CD4-positive, alpha-beta T cell treated with Interleukin-6 at 100 ng/mL for 8 hours (primary cell): ENCODE results near the gene TPTE.
"Not testable (repeated sequence)": the region's sequence is repeated elsewhere in the genome, so short reads cannot be mapped to it uniquely, and the experiment has no call there.

Source experiments
- DNase-seq: peaks from one replicate; pipeline ENCODE4 v3.0.0-alpha.2; 2020; ENCODE audit warnings: mixed read lengths, low spot score

The TPTE gene

GRCh38 chr21:10617133-10617752 lies 95.9 kb downstream of the TPTE start:
- DNase-seq: not testable (repeated sequence)

- no peak for DNase-seq
Observed at GRCh38 chr21:10627316-10627863, 106.0 kb downstream of the TPTE start.

GRCh38 chr21:10629239-10629638 lies 107.9 kb downstream of the TPTE start:
- not testable (repeated sequence) for DNase-seq

DNA sequence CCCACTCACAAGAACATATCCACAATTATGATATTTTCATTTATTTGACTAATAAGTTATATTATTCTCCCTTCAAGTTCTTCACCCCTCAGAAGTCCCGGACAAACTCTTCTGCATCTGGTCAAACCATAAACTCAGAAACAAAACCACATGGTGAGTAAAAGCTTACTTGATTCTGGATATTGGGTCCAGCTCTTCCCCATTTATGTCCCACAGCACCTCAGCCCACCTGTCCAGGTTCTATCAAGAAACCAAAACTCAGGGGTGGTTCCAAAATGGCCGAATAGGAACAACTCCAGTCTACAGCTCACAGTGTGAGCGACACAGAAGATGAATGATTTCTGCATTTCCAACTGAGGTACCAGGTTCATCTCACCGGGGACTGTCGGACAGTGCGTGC lies 109.4 kb downstream of the TPTE start:
- DNase-seq: not testable (repeated sequence)

- DNase-seq: not testable (repeated sequence)
Observed at GRCh38 chr21:10631316-10631715, 109.9 kb downstream of the TPTE start.

DNA sequence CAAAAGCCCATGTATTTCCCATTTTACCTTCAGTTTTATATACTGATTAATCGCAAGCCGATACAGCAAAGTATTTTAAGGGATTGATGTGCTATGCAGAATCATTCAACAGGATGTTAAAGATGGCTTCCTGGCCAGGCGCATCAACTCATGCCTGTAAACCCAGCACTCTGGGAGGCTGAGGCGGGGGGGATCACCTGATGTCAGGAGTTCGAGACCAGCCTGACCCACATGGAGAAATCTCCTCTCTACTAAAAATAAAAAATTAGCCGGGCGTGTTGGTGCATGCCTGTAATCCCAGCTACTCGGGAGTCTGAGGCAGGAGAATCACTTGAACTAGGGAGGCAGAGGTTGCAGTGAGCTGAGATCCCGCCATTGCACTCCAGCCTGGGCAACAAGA lies 116.8 kb downstream of the TPTE start:
- not testable (repeated sequence) for DNase-seq

DNA sequence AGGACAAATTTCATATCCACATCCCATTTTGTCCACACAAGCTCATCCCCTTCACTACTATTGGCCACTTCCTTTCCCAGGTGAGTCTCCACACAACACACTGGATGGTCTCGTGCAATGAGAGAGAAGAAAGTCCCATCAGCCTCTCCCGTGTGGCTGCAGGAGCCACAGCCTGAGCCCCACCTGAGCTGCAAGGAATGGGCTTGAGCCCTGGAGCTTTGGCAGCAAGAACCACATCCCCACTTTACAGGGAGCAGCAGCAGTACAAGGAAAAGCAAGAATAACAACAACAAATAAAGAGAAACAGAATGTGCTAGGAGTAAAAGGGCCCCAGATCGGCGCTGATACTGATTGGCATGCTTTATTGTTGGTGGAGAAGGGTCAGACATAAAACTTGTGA lies 117.7 kb downstream of the TPTE start:
- no peak for DNase-seq

- not testable (repeated sequence) for DNase-seq
Observed at GRCh38 chr21:10639746-10640145, 118.4 kb downstream of the TPTE start.

DNA sequence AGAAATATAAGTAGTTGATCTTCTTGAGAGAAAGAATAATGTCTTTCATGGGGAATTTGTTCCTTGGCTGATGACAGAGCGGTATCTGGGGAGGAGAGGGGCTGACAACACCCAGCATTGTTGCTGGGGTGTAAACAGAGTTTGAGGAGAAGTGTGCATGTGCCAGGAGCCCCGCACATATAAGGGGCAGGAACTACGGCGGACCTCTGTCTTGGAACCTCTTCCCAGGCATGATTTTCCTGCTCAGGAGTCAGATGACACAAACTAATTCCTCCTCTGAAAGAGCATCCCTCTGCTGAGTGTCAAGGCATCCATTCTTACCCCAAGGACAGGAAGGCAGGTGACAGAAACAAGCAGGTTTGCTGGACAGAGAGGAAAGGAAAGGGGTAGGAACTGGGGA lies 119.1 kb downstream of the TPTE start:
- DNase-seq: no peak

DNA sequence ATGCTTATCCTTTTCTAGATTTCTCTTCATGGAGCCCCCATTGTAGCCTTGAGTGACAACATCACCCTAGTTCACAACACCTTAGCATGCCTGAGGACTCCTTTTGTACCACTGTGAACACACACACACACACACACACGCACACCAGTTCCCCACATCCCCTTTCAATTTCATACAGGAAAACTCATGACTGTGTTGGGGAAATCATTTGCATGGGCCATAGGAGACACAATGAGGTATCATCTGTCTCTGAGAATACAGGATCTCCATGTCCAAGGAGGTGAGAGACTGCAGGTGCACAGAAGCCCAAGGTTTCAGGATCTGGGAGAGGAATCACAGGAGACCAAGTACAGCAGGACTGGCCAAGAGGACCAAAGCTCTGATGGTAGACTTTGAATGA lies 119.7 kb downstream of the TPTE start:
- no peak for DNase-seq

GRCh38 chr21:10645667-10646066 lies 124.3 kb downstream of the TPTE start:
- not testable (repeated sequence) for DNase-seq

GRCh38 chr21:10649350-10650149 lies 128.2 kb downstream of the TPTE start:
- DNase-seq: not testable (repeated sequence)

DNA sequence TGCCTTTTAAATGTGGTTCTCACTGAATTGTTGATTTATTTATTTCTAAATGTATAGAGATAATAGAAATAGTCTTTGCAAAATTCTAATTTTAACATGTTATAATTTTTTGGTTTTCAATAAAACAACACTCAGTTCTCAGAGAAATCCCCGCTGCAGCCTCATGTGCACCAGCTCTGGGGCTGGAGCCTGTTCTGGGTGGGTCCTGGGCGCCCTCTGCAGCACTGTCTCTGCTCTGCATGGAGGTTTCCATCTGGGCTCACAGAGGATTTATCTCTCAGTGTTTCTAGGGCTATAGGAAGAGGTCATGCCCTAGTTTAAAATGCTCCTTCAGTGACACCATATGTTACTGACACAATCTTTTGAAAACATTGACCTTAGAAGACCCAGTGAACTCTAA lies 128.9 kb downstream of the TPTE start:
- DNase-seq: not testable (repeated sequence)
